Right lobe of liver (tissue), 4 donors: ENCODE data around the gene IMP4.

ENCODE experiments used
- CTCF ChIP-seq, 4 donors: fragments of 200-600 bp in 3 of 4; fragments of 450-650 bp in 1 of 4; IDR thresholded peaks; one replicate each; pipeline versions ENCODE4 v1.5.1 to v1.8.0; 2016 to 2022; ENCODE audit warnings: antibody characterized with exemption in 4 of 4, mild to moderate bottlenecking in 2 of 4
- POLR2A ChIP-seq: fragments of 450-650 bp; IDR thresholded peaks from one replicate; pipeline ENCODE4 v1.6.1; 2017; ENCODE audit warnings: antibody characterized with exemption, mild to moderate bottlenecking
- donor health status: DM: no; HTN: no; CAD: no.
- donor health status: DM: no; HTN: no; CAD: no.
- donor health status: DM: no; HTN: yes; CAD: no.

DNA sequence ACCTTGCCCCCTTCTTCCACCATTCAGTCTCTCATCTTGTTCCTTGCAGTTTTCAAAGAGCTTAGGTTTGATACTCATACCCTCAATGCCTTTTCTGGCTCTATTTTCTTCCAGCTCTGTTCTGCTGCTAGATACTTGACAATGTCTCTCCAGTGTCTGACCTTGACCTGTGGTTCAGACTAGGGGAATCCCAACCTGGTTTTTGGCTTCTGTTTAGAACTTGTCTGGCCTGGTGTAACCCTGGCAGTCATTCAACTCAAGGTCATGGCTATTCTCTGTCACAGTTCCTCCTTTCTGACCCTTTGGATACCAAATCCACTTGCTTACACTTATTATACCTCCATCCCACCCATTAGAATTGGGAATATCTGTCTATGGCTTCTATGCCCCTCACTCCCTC lies 31.8 kb upstream of the IMP4 start:
- TF ChIP-seq CTCF (IDR thresholded peaks at IDR 0.05) (no peak), POLR2A (no peak)
